ENCODE data around the gene MEF2C. TPM values are rescaled to one million over a fixed set of nuclear protein-coding genes. Genes with fewer than 3 reads are reported as not detected.

The MEF2C gene
- total RNA-seq, 2 donors from 2014 or later: 0.64 to 0.86 TPM

- no peak overlapping the region for H3K27ac Mint-ChIP-seq
- 95% methylated on average over 1 of the region's 1 CpG; no CpG with 5 or more reads in 1 of the 2 experiments for WGBS, 2 experiments (ENCODE audit: insufficient coverage in 1 of 2, insufficient read length in 1 of 2)
- DNase-seq: no peak
- no peaks in the 10 kb centered on the region for H3K36me3 Mint-ChIP-seq (ENCODE audit: low read depth)
- Histone ChIP-seq H3K4me3 (ENCODE audit: low read length) (no peak overlapping the region), H3K9ac (ENCODE audit: extremely low read depth, low read length, poor library complexity, severe bottlenecking) (no peak overlapping the region), H3K4me1 (ENCODE audit: control insufficient read depth, insufficient read depth, low read length) (peaks cover 8% of the 10 kb centered on the region), H3K9me3 (ENCODE audit: control insufficient read depth, low read length) (no peaks in the 10 kb centered on the region), H3K36me3 (ENCODE audit: control insufficient read depth, insufficient read depth, low read length) (no peaks in the 10 kb centered on the region), H3K27me3 (ENCODE audit: control insufficient read depth, insufficient read depth, low read length, poor library complexity, severe bottlenecking) (peaks cover 21% of the 10 kb centered on the region), H3K27ac (ENCODE audit: low read depth, low read length) (no peak overlapping the region)
- no peak overlapping the region for H3K4me3 Mint-ChIP-seq
- TF ChIP-seq CTCF (conservative IDR thresholded peaks at IDR 0.05): no peak
- H3K4me1 Mint-ChIP-seq: peaks cover 28% of the 10 kb centered on the region
- peaks cover 15% of the 10 kb centered on the region for H3K27me3 Mint-ChIP-seq (ENCODE audit: insufficient read depth)
- H3K9me3 Mint-ChIP-seq: no peaks in the 10 kb centered on the region
Observed at GRCh38 chr5:88716101-88716500, 166.9 kb downstream of the MEF2C start.

GRCh38 chr5:88715503-88715902 lies 167.5 kb downstream of the MEF2C start:
- Mint-ChIP-seq H3K4me3 (no peak overlapping the region), H3K9me3 (no peaks in the 10 kb centered on the region), H3K36me3 (ENCODE audit: low read depth) (no peaks in the 10 kb centered on the region), H3K4me1 (peaks cover 28% of the 10 kb centered on the region), H3K27ac (no peak overlapping the region), H3K27me3 (ENCODE audit: insufficient read depth) (peaks cover 12% of the 10 kb centered on the region)
- TF ChIP-seq CTCF (conservative IDR thresholded peaks at IDR 0.05): no peak
- Histone ChIP-seq H3K27ac (ENCODE audit: low read depth, low read length) (no peak overlapping the region), H3K4me3 (ENCODE audit: low read length) (no peak overlapping the region), H3K27me3 (ENCODE audit: control insufficient read depth, insufficient read depth, low read length, poor library complexity, severe bottlenecking) (peaks cover 15% of the 10 kb centered on the region), H3K4me1 (ENCODE audit: control insufficient read depth, insufficient read depth, low read length) (peaks cover 8% of the 10 kb centered on the region), H3K9me3 (ENCODE audit: control insufficient read depth, low read length) (no peaks in the 10 kb centered on the region), H3K9ac (ENCODE audit: extremely low read depth, low read length, poor library complexity, severe bottlenecking) (no peak overlapping the region), H3K36me3 (ENCODE audit: control insufficient read depth, insufficient read depth, low read length) (no peaks in the 10 kb centered on the region)
- DNase-seq: no peak
- WGBS, 2 experiments (ENCODE audit: insufficient coverage in 1 of 2, insufficient read length in 1 of 2): 72 to 91% methylated on average over 3 of the region's 3 CpGs

- Mint-ChIP-seq H3K36me3 (ENCODE audit: low read depth) (no peaks in the 10 kb centered on the region), H3K27me3 (ENCODE audit: insufficient read depth) (peaks cover 12% of the 10 kb centered on the region), H3K9me3 (no peaks in the 10 kb centered on the region), H3K4me3 (no peak overlapping the region), H3K27ac (no peak overlapping the region), H3K4me1 (peaks cover 34% of the 10 kb centered on the region)
- TF ChIP-seq CTCF (conservative IDR thresholded peaks at IDR 0.05): no peak
- H3K36me3 ChIP-seq (ENCODE audit: control insufficient read depth, insufficient read depth, low read length): no peaks in the 10 kb centered on the region
- peaks cover 13% of the 10 kb centered on the region for H3K27me3 ChIP-seq (ENCODE audit: control insufficient read depth, insufficient read depth, low read length, poor library complexity, severe bottlenecking)
- H3K4me3 ChIP-seq (ENCODE audit: low read length): no peak overlapping the region
- no peak overlapping the region for H3K9ac ChIP-seq (ENCODE audit: extremely low read depth, low read length, poor library complexity, severe bottlenecking)
- H3K9me3 ChIP-seq (ENCODE audit: control insufficient read depth, low read length): no peaks in the 10 kb centered on the region
- no peak overlapping the region for H3K27ac ChIP-seq (ENCODE audit: low read depth, low read length)
- peaks cover 8% of the 10 kb centered on the region for H3K4me1 ChIP-seq (ENCODE audit: control insufficient read depth, insufficient read depth, low read length)
- 85 to 100% methylated on average over 1 to 2 of the region's 2 CpGs for WGBS, 2 experiments (ENCODE audit: insufficient coverage in 1 of 2, insufficient read length in 1 of 2)
- DNase-seq: no peak
Observed at GRCh38 chr5:88713818-88714217, 169.2 kb downstream of the MEF2C start.
